ENCODE measurements around the gene VASH1.

DNA sequence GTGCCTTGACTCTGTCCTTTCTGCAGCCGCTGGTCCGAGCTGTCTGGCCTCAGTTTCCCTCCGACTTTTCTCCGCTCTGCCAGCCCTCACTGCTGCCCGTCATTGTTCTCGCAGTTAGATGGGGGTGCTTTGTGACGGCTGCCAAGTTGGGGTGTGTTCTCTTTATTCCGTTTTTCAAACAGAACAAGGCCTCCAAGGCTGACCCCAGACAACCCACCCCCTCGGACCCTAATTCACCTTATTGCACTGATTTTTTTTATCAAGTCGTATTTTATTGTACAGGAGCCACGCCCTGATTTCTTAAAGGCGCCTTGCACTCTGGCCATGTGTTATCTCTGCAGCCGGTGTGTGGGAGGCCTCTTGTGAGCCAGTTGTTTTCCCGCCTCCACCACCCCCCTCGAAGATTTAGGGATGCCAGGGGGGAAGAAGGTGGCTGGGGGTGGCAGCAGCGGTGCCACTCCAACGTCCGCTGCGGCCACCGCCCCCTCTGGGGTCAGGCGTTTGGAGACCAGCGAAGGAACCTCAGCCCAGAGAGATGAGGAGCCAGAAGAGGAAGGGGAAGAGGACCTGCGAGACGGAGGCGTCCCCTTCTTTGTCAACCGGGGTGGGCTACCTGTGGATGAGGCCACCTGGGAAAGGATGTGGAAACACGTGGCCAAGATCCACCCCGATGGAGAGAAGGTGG is 1.3 kb downstream of the VASH1 start:
- TF ChIP-seq, protein P1, sequence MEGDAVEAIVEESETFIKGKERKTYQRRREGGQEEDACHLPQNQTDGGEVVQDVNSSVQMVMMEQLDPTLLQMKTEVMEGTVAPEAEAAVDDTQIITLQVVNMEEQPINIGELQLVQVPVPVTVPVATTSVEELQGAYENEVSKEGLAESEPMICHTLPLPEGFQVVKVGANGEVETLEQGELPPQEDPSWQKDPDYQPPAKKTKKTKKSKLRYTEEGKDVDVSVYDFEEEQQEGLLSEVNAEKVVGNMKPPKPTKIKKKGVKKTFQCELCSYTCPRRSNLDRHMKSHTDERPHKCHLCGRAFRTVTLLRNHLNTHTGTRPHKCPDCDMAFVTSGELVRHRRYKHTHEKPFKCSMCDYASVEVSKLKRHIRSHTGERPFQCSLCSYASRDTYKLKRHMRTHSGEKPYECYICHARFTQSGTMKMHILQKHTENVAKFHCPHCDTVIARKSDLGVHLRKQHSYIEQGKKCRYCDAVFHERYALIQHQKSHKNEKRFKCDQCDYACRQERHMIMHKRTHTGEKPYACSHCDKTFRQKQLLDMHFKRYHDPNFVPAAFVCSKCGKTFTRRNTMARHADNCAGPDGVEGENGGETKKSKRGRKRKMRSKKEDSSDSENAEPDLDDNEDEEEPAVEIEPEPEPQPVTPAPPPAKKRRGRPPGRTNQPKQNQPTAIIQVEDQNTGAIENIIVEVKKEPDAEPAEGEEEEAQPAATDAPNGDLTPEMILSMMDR (IDR thresholded peaks at IDR 0.05) = no peak
- TF ChIP-seq POLR2AphosphoS5 (IDR thresholded peaks at IDR 0.05; ENCODE audit: low read depth, low read length) (no peak), TCF7L2 (IDR thresholded peaks at IDR 0.05; ENCODE audit: low read depth, low read length) (no peak), SIN3A (IDR thresholded peaks at IDR 0.05; ENCODE audit: borderline replicate concordance, insufficient read depth, low read depth, low read length) (no peak)
- TF ChIP-seq, protein P2, sequence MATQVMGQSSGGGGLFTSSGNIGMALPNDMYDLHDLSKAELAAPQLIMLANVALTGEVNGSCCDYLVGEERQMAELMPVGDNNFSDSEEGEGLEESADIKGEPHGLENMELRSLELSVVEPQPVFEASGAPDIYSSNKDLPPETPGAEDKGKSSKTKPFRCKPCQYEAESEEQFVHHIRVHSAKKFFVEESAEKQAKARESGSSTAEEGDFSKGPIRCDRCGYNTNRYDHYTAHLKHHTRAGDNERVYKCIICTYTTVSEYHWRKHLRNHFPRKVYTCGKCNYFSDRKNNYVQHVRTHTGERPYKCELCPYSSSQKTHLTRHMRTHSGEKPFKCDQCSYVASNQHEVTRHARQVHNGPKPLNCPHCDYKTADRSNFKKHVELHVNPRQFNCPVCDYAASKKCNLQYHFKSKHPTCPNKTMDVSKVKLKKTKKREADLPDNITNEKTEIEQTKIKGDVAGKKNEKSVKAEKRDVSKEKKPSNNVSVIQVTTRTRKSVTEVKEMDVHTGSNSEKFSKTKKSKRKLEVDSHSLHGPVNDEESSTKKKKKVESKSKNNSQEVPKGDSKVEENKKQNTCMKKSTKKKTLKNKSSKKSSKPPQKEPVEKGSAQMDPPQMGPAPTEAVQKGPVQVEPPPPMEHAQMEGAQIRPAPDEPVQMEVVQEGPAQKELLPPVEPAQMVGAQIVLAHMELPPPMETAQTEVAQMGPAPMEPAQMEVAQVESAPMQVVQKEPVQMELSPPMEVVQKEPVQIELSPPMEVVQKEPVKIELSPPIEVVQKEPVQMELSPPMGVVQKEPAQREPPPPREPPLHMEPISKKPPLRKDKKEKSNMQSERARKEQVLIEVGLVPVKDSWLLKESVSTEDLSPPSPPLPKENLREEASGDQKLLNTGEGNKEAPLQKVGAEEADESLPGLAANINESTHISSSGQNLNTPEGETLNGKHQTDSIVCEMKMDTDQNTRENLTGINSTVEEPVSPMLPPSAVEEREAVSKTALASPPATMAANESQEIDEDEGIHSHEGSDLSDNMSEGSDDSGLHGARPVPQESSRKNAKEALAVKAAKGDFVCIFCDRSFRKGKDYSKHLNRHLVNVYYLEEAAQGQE (IDR thresholded peaks at IDR 0.05; ENCODE audit: insufficient read depth in 1 of 2, low read depth in 2 of 2, low read length in 1 of 2) = no peak
